OCI-LY1 (cell line): ENCODE measurements around the gene NUP37.

Source experiments
- EZH2 ChIP-seq: fragments of 200-600 bp; sonication (generic), shearing (Covaris generic); IDR thresholded peaks from 2 replicates; pipeline ENCODE4 v1.8.0; 2017; ENCODE audit warnings: borderline replicate concordance, mixed run types, mild to moderate bottlenecking, antibody characterized with exemption, low read length, moderate library complexity, mixed read lengths
- TF ChIP-seq, protein P1 (sequence below): fragments of 200-600 bp; sonication (generic), shearing (Covaris generic); IDR thresholded peaks from 2 replicates; pipeline ENCODE4 v1.5.1; 2017; ENCODE audit warnings: mild to moderate bottlenecking, antibody characterized with exemption, low read length, moderate library complexity, mixed read lengths

DNA sequence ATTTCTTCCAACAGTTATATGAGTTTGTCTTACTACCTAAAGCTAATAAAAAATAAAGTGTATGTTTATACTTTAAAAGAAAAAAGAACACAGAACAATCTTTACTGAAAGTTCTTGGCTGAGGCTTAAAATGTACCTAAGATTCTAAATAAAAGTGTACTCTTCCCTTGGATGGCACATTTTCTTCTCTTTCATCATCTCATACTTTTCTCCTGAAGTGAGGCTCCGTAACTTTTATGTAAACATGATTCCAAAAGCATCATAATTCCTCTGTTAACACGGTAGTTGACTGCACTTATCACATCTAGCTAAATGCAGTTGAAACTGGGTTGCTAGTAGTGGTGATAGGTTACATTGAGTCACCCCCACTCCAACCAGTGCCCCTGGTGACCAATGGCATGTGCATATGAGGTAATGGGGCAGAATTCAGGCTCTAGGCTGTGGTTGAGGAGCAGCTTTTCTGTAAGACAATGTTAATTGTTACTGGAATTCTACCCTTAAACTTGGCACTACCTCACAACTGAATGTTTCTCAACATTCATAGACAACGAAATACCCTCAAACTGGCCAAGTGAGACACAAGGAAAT is 96.5 kb downstream of the NUP37 start:
- no peak for TF ChIP-seq EZH2
- TF ChIP-seq, protein P1, sequence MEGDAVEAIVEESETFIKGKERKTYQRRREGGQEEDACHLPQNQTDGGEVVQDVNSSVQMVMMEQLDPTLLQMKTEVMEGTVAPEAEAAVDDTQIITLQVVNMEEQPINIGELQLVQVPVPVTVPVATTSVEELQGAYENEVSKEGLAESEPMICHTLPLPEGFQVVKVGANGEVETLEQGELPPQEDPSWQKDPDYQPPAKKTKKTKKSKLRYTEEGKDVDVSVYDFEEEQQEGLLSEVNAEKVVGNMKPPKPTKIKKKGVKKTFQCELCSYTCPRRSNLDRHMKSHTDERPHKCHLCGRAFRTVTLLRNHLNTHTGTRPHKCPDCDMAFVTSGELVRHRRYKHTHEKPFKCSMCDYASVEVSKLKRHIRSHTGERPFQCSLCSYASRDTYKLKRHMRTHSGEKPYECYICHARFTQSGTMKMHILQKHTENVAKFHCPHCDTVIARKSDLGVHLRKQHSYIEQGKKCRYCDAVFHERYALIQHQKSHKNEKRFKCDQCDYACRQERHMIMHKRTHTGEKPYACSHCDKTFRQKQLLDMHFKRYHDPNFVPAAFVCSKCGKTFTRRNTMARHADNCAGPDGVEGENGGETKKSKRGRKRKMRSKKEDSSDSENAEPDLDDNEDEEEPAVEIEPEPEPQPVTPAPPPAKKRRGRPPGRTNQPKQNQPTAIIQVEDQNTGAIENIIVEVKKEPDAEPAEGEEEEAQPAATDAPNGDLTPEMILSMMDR, result no peak
